HEK293T (cell line): ENCODE data around the gene NSD1.

Source experiments
- FOXA1 ChIP-seq: fragments of 450-650 bp; IDR thresholded peaks from 2 replicates; pipeline ENCODE4 v1.6.1; 2016; ENCODE audit warnings: mild to moderate bottlenecking
- SP1 ChIP-seq: fragments of 450-650 bp; IDR thresholded peaks from 2 replicates; pipeline ENCODE4 v1.6.1; 2017
- ZNF384 ChIP-seq: fragments of 450-650 bp; IDR thresholded peaks from 2 replicates; pipeline ENCODE4 v1.6.1; 2016

- TF ChIP-seq FOXA1: no peak
- no peak for TF ChIP-seq ZNF384
- no peak for TF ChIP-seq SP1
Observed at GRCh38 chr5:177130211-177131018, 3.2 kb upstream of the NSD1 start.
